ENCODE measurements around the gene BCL2A1.
A peak's percentile ranks its signal among the peaks of the same experiment; 100 is the strongest.

The BCL2A1 gene

DNA sequence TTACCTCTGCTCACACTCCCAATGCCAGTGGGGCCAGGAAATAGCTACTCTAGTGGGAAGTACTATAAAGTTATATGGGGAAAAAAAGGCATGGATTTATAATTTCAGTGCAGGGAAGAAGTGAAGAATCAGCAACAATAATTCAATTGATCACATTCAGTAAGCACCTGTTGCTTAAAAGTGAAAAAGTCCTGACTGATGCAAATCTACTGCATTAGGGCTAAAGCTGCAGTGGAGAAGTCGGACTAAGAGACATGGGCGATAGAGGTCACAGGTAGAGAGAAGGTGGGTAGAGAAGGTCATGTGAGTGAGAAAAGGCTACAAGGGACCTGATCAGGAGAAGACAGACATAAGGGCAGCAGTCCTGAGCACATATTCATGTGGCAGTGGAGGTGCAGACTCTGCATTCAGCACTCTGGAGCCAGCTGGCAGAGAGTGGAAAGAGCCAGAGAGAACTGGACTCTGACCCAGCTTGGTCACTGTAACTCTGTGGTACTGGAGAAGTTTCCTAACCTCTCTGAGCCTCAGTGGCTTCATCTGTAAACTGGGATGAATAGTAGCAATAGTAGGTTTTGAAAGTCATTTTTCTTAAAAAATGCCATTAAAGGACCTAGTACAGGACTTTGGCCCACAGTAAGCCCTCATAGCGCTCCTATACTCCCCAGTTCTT lies 17.6 kb upstream of the BCL2A1 start:
- H3K4me1 ChIP-seq (ENCODE audit: low read length): peaks cover 40% of the 10 kb centered on the region

DNA sequence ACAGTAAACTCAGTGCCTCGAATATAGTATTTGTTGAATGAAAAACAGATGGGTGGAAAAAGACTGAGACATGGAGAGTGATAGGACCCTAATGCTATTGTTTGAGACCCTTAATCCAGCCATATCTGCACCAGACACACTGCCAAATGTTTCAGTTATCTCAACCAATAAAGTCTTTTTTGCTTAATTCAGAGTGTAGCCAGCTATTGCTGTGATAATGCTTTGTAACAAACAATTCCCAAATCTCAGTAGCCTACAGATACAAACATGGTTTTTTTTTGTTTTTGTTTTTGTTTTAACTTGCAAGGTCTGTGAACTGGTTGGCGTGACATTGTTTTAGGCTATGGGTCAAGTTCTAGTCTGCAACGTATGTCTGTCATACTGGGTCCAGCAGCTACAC lies 17.0 kb upstream of the BCL2A1 start:
- Histone ChIP-seq H3K4me2 (ENCODE audit: low read length) (no peak overlapping the region), H3K36me3 (replicated peaks; ENCODE audit: low read depth, low read length) (no peaks in the 10 kb centered on the region), H3K79me2 (ENCODE audit: low read length) (no peaks in the 10 kb centered on the region; the same call in 1 of the 2 replicates), H3K4me1 (ENCODE audit: low read length) (peaks cover 42% of the 10 kb centered on the region), H4K20me1 (ENCODE audit: insufficient read depth, low read length) (no peaks in the 10 kb centered on the region), H3K27ac (ENCODE audit: low read length) (no peak overlapping the region), H3K9me3 (ENCODE audit: insufficient read depth, low read length) (no peaks in the 10 kb centered on the region), H2AFZ (ENCODE audit: low read depth, low read length) (no peak overlapping the region), H3K4me3 (ENCODE audit: low read length) (no peak overlapping the region), H3K9ac (ENCODE audit: low read length) (no peak overlapping the region), H3K27me3 (ENCODE audit: low read depth, low read length) (peaks cover 9% of the 10 kb centered on the region; the same call in 1 of the 2 replicates)
- TF ChIP-seq CTCF (IDR thresholded peaks at IDR 0.05; ENCODE audit: low read depth, low read length) (no peak), EZH2phosphoT487 (IDR thresholded peaks at IDR 0.05; ENCODE audit: low read depth) (no peak)

More for the DNA sequence above, 17.6 kb upstream of the BCL2A1 start:
- Histone ChIP-seq H3K9ac (ENCODE audit: low read length) (no peak overlapping the region), H3K4me3 (ENCODE audit: low read length) (no peak overlapping the region), H3K9me3 (ENCODE audit: insufficient read depth, low read length) (no peaks in the 10 kb centered on the region), H3K36me3 (replicated peaks; ENCODE audit: low read depth, low read length) (no peaks in the 10 kb centered on the region), H4K20me1 (ENCODE audit: insufficient read depth, low read length) (no peaks in the 10 kb centered on the region), H2AFZ (ENCODE audit: low read depth, low read length) (no peak overlapping the region), H3K27me3 (ENCODE audit: low read depth, low read length) (peaks cover 9% of the 10 kb centered on the region; the same call in 1 of the 2 replicates), H3K27ac (ENCODE audit: low read length) (no peak overlapping the region), H3K79me2 (ENCODE audit: low read length) (no peaks in the 10 kb centered on the region; the same call in 1 of the 2 replicates), H3K4me2 (ENCODE audit: low read length) (no peak overlapping the region)
- TF ChIP-seq CTCF (IDR thresholded peaks at IDR 0.05; ENCODE audit: low read depth, low read length): no peak
- no peak for TF ChIP-seq EZH2phosphoT487 (IDR thresholded peaks at IDR 0.05; ENCODE audit: low read depth)

DNA sequence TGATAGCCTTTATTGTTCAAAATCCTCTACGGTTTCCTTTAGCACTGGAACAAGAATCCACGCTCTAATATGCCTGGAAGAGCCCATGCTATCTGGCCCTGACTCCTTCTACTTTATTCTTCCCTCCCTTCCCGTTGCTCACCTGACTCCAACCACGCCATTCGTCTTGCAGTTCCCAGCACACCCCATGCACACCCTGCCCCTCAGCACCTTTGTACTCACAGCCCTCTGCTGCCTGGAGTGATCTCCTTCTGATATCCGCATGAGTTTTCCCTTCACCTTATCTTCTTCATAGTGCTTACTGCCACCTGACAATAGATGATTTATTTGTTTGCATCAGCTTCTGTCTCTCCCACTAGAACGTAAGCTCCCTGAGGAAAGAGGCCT lies 16.6 kb upstream of the BCL2A1 start:
- H4K20me1 ChIP-seq (ENCODE audit: insufficient read depth, low read length): no peaks in the 10 kb centered on the region
- no peak overlapping the region for H3K4me3 ChIP-seq (ENCODE audit: low read length)
- no peak overlapping the region for H3K27ac ChIP-seq (ENCODE audit: low read length)
- no peak overlapping the region for H3K4me2 ChIP-seq (ENCODE audit: low read length)
- peaks cover 43% of the 10 kb centered on the region for H3K4me1 ChIP-seq (ENCODE audit: low read length)
- no peak for TF ChIP-seq CTCF (IDR thresholded peaks at IDR 0.05; ENCODE audit: low read depth, low read length)
- no peak for TF ChIP-seq EZH2phosphoT487 (IDR thresholded peaks at IDR 0.05; ENCODE audit: low read depth)
- H3K36me3 ChIP-seq (replicated peaks; ENCODE audit: low read depth, low read length): no peaks in the 10 kb centered on the region
- no peaks in the 10 kb centered on the region for H3K9me3 ChIP-seq (ENCODE audit: insufficient read depth, low read length)
- no peaks in the 10 kb centered on the region for H3K79me2 ChIP-seq (ENCODE audit: low read length)
- H3K27me3 ChIP-seq (ENCODE audit: low read depth, low read length): peaks cover 9% of the 10 kb centered on the region; the same call in 1 of the 2 replicates
- no peak overlapping the region for H2AFZ ChIP-seq (ENCODE audit: low read depth, low read length)
- H3K9ac ChIP-seq (ENCODE audit: low read length): no peak overlapping the region

- TF ChIP-seq EZH2phosphoT487 (IDR thresholded peaks at IDR 0.05; ENCODE audit: low read depth) (peak; percentile 73; the same call in 1 of the 2 replicates), CTCF (IDR thresholded peaks at IDR 0.05; ENCODE audit: low read depth, low read length) (no peak)
- no peaks in the 10 kb centered on the region for H3K36me3 ChIP-seq (replicated peaks; ENCODE audit: low read depth, low read length)
- peaks cover 8% of the 10 kb centered on the region for H3K79me2 ChIP-seq (ENCODE audit: low read length)
- H4K20me1 ChIP-seq (ENCODE audit: insufficient read depth, low read length): no peaks in the 10 kb centered on the region
- H3K4me2 ChIP-seq (ENCODE audit: low read length): peak overlapping the region; percentile 78
- peaks cover 6% of the 10 kb centered on the region; the same call in 1 of the 2 replicates for H3K27me3 ChIP-seq (ENCODE audit: low read depth, low read length)
- H2AFZ ChIP-seq (ENCODE audit: low read depth, low read length): no peak overlapping the region
- no peaks in the 10 kb centered on the region for H3K9me3 ChIP-seq (ENCODE audit: insufficient read depth, low read length)
- peak overlapping the region; percentile 21 for H3K4me3 ChIP-seq (ENCODE audit: low read length)
- peak overlapping the region; percentile 97 for H3K27ac ChIP-seq (ENCODE audit: low read length)
- peak overlapping the region; percentile 86; the same call in 1 of the 2 replicates for H3K9ac ChIP-seq (ENCODE audit: low read length)
- H3K4me1 ChIP-seq (ENCODE audit: low read length): peaks cover 67% of the 10 kb centered on the region
Observed at GRCh38 chr15:79981831-79982455, 10.9 kb upstream of the BCL2A1 start.
